Ectodermal cell (in vitro differentiated cells): ENCODE results near the gene ACTR1A.
"Not testable (repeated sequence)": the region's sequence is repeated elsewhere in the genome, so short reads cannot be mapped to it uniquely, and the experiment has no call there.

Experiments
- H3K27ac ChIP-seq: 2 replicates; pipeline ENCODE4 v1.7.0; 2013; ENCODE audit warnings: mild to moderate bottlenecking, low read depth, low read length; ENCODE audit not compliant: insufficient read depth, poor library complexity, severe bottlenecking
- H3K27me3 ChIP-seq: 2 replicates; pipeline ENCODE4 v1.7.0; 2013; ENCODE audit warnings: mild to moderate bottlenecking, low read length; ENCODE audit not compliant: insufficient read depth, control insufficient read depth, poor library complexity, severe bottlenecking
- H3K36me3 ChIP-seq: one replicate; pipeline ENCODE4 v1.7.0; 2013; ENCODE audit warnings: low read length; ENCODE audit not compliant: control insufficient read depth, insufficient read depth
- H3K4me1 ChIP-seq: one replicate; pipeline ENCODE4 v1.7.0; 2013; ENCODE audit warnings: low read length; ENCODE audit not compliant: control insufficient read depth, insufficient read depth
- H3K4me3 ChIP-seq: 2 replicates; pipeline ENCODE4 v1.7.0; 2013; ENCODE audit warnings: low read depth, low read length, control low read depth; ENCODE audit not compliant: insufficient read depth
- H3K9me3 ChIP-seq: 2 replicates; pipeline ENCODE4 v1.7.0; 2013; ENCODE audit warnings: mild to moderate bottlenecking, low read length, moderate library complexity; ENCODE audit not compliant: control insufficient read depth
- WGBS, 2 experiments: methylation state at CpG; one replicate each; pipeline ENCODE4 v1.1.7; 2013; ENCODE audit warnings: missing lambda C conversion rate in 2 of 2; 5-methylcytosine and 5-hydroxymethylcytosine counted together

Gene ACTR1A

GRCh38 chr10:102537948-102538347, 35.4 kb upstream of the ACTR1A start:
- WGBS, 2 experiments = 100% methylated on average over 1 of the region's 2 CpGs
- Histone ChIP-seq H3K27ac (no peak overlapping the region), H3K36me3 (no peaks in the 10 kb centered on the region), H3K9me3 (no peaks in the 10 kb centered on the region), H3K27me3 (no peaks in the 10 kb centered on the region), H3K4me1 (no peaks in the 10 kb centered on the region), H3K4me3 (no peak overlapping the region)

DNA sequence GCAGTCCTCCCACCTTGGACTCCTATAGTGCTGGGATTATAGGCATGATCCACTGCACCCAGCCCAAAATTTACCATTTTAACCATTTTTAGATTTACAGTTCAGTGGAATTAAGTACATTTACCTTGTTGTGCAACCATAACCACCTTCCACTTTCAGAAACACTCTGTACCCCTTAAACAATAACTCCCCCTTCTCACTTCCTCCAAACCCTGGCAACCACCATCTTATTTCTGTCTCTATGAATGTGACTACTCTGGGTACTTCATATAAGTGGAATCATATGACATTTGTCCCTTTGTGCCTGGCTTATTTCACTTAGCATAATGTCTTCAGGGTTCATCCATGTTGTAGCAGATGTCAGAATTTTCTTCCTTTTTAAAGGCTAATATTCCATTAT, 34.9 kb upstream of the ACTR1A start:
- no peaks in the 10 kb centered on the region for H3K4me1 ChIP-seq
- no peaks in the 10 kb centered on the region for H3K27me3 ChIP-seq
- H3K4me3 ChIP-seq = no peak overlapping the region
- no peak overlapping the region for H3K27ac ChIP-seq
- H3K36me3 ChIP-seq = no peaks in the 10 kb centered on the region
- H3K9me3 ChIP-seq = no peaks in the 10 kb centered on the region

GRCh38 chr10:102535481-102536147, 33.1 kb upstream of the ACTR1A start:
- no peaks in the 10 kb centered on the region for H3K27me3 ChIP-seq
- H3K36me3 ChIP-seq = no peaks in the 10 kb centered on the region
- H3K27ac ChIP-seq = no peak overlapping the region
- no peaks in the 10 kb centered on the region for H3K4me1 ChIP-seq
- no peaks in the 10 kb centered on the region for H3K9me3 ChIP-seq
- WGBS, 2 experiments = 93 to 95% methylated on average over 7 of the region's 7 CpGs
- no peak overlapping the region for H3K4me3 ChIP-seq

DNA sequence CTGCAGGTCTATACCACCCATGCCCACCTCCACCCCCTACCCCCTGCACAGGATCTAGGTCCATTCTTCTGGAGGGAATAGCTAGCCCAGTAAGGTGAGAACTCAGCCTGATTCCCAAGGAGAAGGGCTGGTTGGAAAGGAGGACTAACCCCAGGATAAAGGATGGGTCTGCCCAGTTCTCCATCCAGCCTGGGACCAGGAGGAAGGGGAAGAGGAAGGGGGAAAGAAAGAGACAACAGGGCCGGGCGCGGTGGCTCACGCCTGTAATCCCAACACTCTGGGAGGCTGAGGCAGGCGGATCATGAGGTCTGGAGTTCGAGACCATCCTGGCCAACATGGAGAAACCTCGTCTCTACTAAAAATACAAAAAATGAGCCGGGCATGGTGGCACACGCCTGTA, 32.5 kb upstream of the ACTR1A start:
- not testable (repeated sequence) for H3K27me3 ChIP-seq, H3K4me3 ChIP-seq, H3K4me1 ChIP-seq, H3K36me3 ChIP-seq, H3K9me3 ChIP-seq, H3K27ac ChIP-seq
- WGBS, 2 experiments = 93 to 98% methylated on average over 9 of the region's 9 CpGs

DNA sequence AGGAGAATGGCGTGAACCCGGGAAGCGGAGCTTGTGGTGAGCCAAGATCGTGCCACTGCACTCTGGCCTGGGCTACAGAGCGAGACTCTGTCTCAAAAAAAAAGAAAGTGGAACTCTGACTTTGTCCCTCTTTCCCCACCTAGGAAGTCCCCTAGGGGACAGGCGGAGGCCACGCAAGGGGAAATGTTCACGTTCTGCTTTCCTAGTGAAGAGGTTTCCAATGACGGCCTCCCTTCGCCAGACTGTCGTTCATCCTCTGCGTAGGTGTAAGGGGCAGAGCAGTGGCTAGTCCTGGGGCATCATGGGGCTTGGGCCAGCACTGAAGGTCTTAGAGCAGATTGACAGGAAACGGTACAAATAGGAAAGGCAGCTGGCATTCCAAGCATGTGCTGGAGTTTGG, 31.8 kb upstream of the ACTR1A start:
- no peak overlapping the region for H3K4me3 ChIP-seq
- H3K4me1 ChIP-seq = no peaks in the 10 kb centered on the region
- WGBS, 2 experiments = 93 to 94% methylated on average over 13 of the region's 13 CpGs
- no peak overlapping the region for H3K27ac ChIP-seq
- no peaks in the 10 kb centered on the region for H3K9me3 ChIP-seq
- no peaks in the 10 kb centered on the region for H3K36me3 ChIP-seq
- H3K27me3 ChIP-seq = no peaks in the 10 kb centered on the region

DNA sequence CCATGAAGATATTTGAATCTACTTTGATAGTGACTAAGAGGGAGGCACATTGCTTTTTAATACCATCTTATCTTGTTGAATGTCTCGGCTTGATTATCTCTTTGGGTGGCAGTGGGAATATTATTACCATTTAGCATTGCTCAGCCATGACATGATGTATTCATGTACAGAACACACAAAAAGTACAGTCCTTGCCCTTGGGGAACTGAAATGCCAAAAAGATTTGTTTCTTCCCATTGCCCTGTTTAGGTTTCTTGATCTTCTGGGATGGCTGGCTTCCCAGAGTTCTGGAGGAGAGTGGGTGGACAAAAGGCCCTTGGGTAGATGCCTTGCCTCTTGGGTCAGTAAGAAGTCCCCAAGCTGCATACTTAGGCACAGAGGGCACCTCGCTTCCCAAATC, 25.0 kb upstream of the ACTR1A start:
- H3K4me1 ChIP-seq = no peaks in the 10 kb centered on the region
- H3K9me3 ChIP-seq = no peaks in the 10 kb centered on the region
- no peak overlapping the region for H3K4me3 ChIP-seq
- H3K27me3 ChIP-seq = no peaks in the 10 kb centered on the region
- 94 to 98% methylated on average over 1 to 2 of the region's 2 CpGs for WGBS, 2 experiments
- peaks cover 12% of the 10 kb centered on the region for H3K36me3 ChIP-seq
- no peak overlapping the region for H3K27ac ChIP-seq

DNA sequence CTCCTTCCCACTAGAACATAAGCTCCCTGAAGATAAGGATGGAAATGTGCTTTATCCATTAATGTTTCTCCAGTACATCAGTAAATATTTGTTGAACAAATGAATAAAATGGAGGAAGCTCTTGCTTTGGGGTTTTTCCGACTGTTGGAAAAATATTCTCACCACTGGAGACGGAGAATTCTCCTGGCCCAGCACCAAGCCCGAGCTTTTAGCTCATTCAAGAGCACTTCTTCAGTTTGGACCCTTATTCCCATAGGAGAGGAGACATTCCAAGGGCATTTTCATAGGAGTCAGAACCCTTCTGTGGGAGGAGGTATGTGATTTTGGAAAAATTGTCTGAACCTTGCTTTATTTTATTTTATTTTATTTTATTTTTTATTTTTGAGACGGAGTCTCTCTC, 22.2 kb upstream of the ACTR1A start:
- Histone ChIP-seq H3K27me3 (no peaks in the 10 kb centered on the region), H3K4me1 (no peaks in the 10 kb centered on the region), H3K27ac (no peak overlapping the region), H3K4me3 (no peak overlapping the region), H3K36me3 (peaks cover 12% of the 10 kb centered on the region), H3K9me3 (no peaks in the 10 kb centered on the region)
- WGBS, 2 experiments = 97% methylated on average over 4 of the region's 4 CpGs

GRCh38 chr10:102523250-102524029, 20.9 kb upstream of the ACTR1A start:
- Histone ChIP-seq H3K27ac (no peak overlapping the region), H3K27me3 (no peaks in the 10 kb centered on the region), H3K36me3 (peaks cover 12% of the 10 kb centered on the region), H3K4me1 (no peaks in the 10 kb centered on the region), H3K9me3 (no peaks in the 10 kb centered on the region), H3K4me3 (no peak overlapping the region)
- WGBS, 2 experiments = 87 to 91% methylated on average over 7 of the region's 7 CpGs

DNA sequence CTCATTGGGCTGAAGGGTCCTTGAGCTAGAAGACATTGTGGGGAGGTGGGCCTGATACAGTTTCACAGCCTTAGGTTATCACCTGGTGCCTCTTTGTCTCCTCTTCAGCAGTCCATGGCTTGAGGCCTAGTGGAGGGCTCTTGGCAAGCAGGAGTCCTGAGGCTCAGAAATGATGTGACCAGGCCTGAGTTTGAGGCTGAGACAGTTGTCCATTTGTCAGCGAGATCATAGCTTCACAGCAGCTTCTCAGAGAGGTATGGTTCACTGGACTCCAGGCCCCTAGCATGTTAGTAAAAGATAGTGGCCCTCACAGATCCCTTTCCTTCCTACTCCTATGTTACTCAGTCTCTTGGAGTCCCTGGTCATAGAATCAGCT, 20.4 kb upstream of the ACTR1A start:
- no peak overlapping the region for H3K4me3 ChIP-seq
- H3K27me3 ChIP-seq = no peaks in the 10 kb centered on the region
- no peak overlapping the region for H3K27ac ChIP-seq
- H3K9me3 ChIP-seq = no peaks in the 10 kb centered on the region
- 96 to 100% methylated on average over 1 of the region's 1 CpG for WGBS, 2 experiments
- H3K4me1 ChIP-seq = no peaks in the 10 kb centered on the region
- H3K36me3 ChIP-seq = peaks cover 12% of the 10 kb centered on the region

- Histone ChIP-seq H3K4me3 (no peak overlapping the region), H3K9me3 (no peaks in the 10 kb centered on the region), H3K4me1 (no peaks in the 10 kb centered on the region), H3K36me3 (peaks cover 22% of the 10 kb centered on the region), H3K27ac (no peak overlapping the region), H3K27me3 (no peaks in the 10 kb centered on the region)
- 93 to 95% methylated on average over 12 of the region's 12 CpGs for WGBS, 2 experiments
These were observed 16.8 kb upstream of the ACTR1A start for GRCh38 chr10:102519246-102519825.
